HG03469 (cell line): Measurements from ENCODE around the gene DYNC1I1.

Source experiments
- ATAC-seq: cut with Tn5 transposase; IDR thresholded peaks from one replicate; pipeline ENCODE4 v1.9.1; 2021; ENCODE audit warnings: mild to moderate bottlenecking, moderate library complexity, moderate number of reproducible peaks; ENCODE audit not compliant: unreplicated experiment

Gene DYNC1I1

DNA sequence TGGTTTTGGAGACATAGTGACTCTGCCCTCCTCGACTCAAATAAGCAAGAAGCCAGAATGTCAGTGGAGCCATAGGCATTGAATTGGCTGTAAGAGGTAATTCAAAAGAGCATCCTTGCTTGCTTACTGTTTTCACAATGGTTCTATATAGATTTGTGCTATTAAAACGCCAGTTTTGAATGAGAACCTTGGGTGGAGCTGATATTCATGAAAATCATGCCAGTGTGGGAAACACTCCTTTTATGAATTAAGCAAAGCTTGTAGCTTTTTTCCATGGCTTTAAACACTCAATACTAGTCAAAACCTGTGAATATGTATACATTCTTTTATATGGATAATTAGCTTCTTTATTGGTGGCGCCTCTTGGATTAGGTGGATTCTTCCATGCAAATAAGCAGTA lies 297.0 kb downstream of the DYNC1I1 start:
- no peak for ATAC-seq

DNA sequence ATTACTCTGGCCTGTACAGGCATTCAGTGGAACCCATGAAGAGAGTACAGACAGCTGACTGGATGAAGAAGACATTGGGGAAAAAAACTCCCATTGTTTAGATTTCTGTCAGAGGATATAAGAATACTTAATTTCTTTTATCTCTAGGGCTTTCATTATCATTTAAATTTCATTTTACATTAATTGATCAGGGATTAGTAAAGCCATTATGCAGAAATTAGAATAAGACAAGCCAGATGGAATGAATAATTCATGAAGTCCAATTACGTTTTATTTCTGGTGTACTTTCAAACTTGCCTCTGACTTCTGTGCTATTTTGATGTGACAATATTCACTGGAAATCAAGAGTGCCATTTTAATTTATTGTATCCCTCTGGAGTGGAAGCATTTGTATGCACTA lies 302.5 kb downstream of the DYNC1I1 start:
- no peak for ATAC-seq

DNA sequence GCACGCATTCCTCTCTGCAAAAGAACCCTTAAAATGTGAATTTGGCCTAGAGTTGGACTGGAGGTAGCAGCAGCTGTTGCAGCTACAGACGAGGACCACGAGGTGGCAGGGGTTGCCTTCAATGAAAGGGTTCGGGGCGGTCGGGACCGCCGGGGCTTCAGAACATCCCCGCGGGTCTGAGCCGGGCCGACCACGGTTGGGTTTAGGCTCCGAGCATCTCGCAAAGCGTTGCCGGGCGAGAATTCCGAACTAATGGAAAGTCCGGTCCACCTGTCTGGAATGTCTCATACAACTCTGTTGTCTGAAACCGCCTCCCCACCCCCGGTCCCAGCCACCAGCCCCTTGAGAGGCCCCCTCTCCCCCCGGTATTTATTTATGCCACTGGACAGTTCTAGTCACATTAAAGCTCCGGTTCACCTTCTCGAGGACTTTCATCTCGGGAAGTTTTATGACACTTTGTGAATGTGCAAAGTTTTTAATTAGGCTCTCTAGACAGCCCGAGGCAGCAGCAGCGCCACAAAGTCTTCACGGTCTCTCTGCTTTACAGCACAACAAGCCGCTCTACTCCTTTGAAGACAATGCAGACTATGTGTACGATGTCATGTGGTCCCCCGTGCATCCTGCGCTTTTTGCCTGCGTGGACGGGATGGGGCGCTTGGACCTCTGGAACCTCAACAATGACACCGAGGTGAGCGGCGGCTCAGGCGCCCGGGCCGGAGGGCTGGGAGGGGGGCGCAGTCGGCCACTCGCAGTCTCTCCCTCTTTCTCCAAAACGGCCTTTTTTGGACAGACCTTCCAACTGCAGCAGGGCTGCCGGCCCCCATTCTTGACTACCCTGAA lies 303.4 kb downstream of the DYNC1I1 start:
- peak; percentile 70 for ATAC-seq

DNA sequence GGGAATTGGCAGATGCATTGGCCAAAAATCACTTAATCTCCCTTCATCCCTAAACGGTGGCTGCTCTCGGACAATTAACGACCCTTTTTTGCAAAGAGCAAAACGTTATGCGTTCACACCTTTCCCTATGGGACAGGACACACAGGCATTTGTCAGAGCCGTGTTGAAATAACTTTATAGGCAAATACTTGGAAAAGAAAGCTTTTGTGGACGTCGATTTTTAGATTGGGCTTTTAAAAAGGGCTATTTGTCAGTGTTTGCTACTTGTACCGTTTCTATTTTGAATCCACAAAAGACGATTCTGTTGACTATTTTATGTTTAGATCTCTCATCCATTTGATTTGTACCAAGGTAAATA lies 304.0 kb downstream of the DYNC1I1 start:
- ATAC-seq: no peak

DNA sequence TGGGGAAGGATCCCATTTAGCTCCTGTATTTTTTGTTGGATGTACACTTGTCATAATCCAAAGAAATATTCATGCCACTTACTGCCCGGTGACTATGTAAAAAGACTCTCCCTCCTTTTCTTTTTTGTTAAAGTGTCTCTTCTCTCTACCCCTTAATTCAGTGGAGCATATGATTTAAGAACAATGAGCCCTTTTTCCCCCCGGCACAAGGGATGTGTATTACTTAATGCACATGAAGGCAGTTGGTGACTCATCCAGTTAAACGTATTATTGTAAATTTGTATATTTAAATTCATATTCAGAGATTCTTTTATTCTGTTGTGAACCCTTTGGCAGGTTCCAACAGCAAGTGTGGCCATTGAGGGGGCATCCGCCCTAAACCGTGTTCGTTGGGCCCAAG lies 307.7 kb downstream of the DYNC1I1 start:
- ATAC-seq: no peak

DNA sequence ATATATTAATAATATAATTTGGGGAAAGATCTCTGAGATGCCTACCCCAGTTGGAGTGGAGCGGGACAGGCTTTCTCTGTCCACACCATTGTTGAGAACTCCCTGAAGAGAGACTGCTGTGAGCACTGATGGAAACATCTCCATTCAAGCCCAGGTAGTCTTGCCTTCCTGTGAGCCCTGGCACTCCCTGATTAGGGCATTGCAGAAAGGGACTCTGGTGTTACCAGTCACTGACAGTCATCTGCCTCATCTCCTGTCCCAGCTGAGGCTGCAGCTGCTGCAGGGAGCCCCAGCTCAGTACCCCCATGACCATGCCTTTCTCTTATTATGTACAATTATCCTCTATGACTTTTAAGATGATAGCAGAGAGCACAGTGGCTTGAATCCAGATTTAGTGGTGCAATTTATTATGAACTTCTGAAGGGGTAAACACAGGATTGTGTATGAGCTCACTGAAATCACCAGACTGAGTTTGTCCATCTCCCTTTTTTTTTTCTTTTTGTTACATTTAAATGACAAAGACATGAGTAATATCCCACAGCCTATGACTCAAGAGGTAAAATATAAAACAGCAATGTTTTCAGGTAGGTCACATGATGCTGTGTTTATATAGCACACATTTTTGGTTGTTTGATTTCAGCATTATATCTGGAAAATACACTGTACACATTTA lies 312.7 kb downstream of the DYNC1I1 start:
- ATAC-seq: no peak

DNA sequence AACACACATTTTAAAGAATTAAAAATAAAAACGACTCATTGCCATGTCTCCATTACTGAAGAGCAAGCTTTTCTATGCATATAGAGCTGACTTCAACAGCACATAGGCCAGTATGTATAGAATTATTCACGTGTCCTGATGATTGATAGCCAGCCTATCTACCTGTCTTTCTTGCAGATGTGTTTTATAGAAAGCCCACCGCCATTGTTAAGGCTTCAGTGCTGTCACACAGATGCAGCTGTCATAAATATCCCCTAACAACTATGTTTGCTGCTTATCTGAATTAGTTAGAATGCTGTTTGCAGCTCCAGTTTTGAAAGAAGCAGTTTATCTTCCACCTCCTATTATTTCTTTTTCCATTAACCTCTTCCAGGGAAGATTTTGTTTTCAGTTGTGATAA lies 313.6 kb downstream of the DYNC1I1 start:
- ATAC-seq: no peak

DNA sequence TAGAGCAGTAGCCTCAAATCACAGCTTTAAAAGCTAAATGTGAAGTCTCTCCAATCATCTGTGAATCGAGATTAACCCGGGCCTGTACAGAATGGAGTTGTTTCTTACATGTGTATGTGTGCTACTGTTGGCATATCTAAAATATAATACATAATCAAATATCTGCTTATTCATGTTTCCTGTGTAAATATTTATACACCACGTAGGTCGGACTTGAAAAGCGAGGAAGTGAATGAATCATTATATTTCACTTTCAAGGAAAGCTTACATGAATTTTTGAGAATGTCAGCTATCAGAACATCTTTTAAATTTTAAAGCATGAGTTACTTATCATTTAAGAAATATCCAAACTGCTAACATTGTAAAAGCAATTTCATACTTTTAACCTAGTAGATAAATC lies 316.2 kb downstream of the DYNC1I1 start:
- ATAC-seq: no peak

DNA sequence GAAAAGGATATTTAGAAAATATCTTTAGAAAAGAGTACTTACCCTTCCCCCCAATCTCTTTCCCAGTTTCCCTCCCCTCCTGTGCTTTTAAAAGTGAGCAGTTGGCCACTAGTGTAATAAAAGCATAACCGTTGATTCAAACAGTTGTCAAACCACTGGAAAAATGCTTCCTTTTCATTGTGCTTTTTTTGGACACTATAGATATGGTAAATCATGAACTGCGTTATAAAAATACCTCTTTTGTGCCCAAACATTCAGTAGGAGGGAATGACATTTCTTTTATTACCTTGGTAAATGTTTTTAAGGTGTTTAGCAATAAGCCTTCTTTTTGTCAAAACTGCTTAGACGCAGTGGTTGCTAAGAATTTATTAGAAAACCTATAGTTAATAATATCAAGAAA lies 317.2 kb downstream of the DYNC1I1 start:
- ATAC-seq: no peak

DNA sequence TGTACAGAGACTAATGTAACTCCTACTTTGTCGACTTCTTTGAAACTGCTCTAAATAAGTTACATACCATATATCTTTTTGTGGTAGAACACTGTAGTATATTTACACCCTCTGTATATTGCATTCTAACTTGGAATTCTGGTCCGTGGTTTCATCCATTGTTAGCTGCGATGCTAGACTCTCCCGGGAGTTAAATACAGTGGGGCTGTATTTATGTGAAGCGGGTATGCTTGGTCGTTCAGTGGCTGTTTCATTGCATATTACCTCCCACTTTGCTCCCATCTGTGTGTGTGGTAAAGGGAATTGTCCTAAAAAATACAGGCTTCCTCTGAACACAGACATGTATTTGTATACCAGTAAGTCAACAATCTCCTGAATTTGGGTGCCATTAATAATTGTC lies 318.4 kb downstream of the DYNC1I1 start:
- no peak for ATAC-seq

DNA sequence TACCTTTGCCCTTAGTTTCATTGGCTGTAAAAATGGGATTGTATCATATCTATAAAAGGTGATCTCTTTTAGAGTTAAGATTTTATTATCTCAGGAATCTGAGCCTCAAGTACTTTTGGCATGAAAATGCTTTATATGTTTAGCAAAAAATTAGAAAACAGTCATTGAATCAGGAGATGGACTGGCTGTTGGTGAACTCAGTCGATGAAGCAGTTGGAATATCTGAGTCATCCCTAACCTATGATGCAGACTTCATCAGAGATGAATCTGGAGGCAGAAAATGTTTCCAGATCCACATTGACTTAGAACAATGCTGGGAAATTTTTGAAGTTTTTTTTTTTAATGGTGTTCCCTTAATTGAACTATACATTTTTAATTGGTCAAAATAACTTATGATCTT lies 321.1 kb downstream of the DYNC1I1 start:
- no peak for ATAC-seq

DNA sequence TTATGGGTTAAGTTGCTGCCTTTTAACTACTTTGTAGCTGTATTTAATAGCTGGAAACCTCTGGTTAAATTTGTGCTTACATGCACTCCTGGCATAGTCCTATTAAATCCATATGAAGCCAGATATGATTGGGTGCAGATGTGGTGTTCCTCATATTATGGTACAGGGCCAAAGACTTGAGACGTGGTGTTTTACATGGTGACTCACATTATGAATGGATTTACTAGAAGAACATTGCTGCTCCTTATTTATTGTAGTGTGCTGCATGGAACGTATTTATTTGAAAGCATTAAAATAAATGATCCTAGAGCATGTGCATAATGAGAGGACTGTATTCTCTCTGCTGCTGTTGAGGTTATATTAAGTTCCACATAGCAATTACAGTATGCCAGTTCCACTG lies 325.5 kb downstream of the DYNC1I1 start:
- no peak for ATAC-seq

DNA sequence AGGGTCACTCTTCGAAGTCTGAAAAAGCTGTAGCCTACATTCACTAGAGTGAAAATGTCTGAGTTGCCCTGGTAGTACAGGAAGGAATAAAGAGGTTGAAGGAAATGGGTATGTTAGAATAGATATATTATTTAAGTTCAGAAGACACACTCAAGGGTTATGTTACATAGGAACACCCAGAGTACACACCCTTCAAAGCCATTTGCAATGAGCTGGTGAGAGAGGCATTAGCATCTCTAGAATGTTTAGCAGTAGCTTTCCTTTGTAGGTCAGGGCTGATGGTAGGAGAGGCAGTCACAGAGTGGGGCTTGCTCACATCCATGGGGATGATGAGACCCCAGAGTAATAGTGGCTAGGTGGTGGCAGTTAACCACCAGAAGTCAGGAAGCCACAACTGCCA lies 328.4 kb downstream of the DYNC1I1 start:
- no peak for ATAC-seq

DNA sequence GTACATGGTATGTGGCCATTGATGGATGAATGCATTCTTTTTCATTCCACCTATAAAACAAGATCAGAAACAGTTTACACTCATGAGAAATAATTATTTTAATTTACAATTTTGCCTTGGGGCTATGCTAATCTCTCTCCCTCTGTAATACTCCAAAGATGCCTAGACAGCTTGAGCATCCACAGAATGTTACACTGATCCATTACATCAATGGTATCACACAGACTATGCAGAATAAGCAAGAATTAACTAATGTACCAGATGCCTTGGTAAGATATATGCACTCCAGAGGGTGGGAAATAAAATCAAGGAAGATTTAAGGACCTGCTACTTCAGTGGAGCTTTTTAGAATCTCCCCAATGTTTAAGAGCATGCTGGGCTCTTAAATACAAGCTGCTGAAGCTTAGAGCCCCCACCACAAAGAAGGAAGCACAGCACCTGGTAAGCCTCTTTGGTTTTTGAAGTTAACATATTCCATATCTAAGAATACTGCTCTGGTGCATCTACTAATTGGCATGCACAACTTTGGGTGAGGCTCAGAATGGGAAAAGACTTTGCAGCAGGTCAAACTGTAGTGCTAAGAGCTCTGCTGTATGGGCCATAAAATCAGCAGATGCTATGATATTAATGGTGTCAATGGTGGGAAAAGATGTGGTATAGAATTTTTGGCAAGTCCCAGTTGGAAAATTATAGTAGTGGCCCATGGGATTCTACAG lies 329.9 kb downstream of the DYNC1I1 start:
- no peak for ATAC-seq

DNA sequence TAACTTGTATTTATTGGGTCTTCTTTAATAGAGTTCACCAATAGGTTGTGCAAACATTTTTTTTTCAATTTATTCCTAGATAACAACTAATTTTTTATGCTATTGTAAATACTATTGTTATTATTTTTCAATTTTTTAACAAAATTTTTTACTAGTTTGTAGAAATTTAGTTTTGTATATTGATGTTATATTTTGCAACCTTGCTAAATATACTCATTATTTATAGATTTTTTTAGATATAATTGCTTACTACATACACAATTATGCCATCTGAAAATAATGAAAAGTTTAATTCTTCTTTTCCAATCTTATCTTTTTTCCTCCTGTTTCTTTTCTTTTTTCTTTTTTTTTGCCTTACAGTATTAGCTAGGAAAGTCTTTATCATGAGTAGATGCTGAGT lies 332.6 kb downstream of the DYNC1I1 start:
- no peak for ATAC-seq

DNA sequence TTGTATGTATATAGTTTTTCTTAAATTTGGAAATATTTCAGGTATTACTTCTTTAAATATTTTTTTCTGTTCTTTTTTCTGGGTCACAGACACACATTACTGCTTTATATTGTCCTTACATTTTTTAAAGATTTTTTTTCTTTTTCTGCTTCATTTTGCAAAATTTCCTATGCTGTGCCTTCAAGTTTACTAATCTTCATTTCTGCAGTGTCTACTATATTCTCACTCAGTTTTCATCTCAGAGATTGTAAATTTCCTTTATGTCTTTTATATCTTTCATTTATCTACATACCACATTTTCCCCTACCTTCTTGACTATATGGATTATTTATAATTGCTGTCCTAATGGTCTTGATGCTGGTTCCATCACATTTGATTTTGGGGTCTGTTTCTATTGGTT lies 339.1 kb downstream of the DYNC1I1 start:
- ATAC-seq: no peak

DNA sequence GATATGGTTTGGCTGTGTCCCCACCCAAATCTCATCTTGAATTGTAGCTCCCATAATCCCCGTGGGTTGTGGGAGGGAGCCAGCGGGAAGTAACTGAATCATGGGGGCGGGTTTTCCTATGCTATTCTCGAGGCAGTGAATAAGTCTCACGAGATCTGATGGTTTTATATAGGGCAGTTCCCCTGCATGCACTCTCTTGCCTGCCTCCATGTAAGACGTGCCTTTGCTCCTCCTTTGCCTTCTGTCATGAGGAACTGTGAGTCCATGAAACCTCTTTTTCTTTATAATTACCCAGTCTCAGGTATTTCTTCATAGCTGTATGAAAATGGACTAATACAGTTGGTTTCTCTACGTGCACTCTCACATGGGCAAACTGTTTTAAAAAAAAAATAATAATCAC lies 341.8 kb downstream of the DYNC1I1 start:
- no peak for ATAC-seq

DNA sequence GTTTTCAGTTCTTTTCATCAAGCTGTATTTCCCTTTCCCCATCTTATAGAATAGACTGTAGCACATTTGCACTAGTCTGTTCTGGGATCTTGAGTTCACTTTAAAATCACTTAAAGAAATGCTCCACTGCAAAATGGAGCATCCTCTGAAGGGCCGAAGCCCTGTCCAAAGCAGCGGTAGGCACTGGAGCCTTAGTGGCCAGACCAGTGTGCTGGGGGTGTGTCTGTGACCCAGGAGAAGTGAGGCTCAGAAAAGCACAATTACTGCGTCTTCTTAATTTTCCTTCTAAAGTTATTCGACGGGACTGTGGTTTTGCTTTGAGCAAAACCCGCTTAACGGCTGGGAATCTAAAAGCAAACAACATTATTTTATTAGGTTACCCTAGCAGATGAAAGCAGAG lies 343.8 kb downstream of the DYNC1I1 start:
- no peak for ATAC-seq

DNA sequence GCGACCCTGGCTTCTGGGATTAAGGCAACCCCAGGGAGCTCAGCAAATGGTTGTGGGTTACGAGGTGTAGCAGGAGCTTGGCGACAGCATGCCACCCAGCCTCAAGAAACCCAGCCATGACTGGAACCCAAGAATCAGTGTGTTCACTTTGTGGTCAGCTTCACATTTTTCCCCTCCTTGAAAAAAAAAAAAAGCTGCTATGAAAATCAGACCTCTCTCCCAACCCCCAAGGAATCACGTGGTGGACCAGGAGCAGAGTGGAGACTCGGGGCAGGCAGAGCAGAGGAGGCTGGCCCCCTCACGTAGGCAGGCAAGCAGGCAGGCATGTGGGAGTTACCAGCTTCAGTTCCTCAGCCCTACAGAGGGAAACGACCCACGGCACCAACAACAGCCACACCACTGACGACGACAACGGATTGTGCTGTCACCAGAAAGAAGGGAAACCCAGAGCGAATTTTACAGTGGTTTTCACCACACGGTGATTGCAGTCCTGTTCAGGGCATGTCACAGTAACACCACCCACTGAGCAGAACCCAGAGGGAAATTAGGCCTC lies 346.2 kb downstream of the DYNC1I1 start:
- no peak for ATAC-seq

DNA sequence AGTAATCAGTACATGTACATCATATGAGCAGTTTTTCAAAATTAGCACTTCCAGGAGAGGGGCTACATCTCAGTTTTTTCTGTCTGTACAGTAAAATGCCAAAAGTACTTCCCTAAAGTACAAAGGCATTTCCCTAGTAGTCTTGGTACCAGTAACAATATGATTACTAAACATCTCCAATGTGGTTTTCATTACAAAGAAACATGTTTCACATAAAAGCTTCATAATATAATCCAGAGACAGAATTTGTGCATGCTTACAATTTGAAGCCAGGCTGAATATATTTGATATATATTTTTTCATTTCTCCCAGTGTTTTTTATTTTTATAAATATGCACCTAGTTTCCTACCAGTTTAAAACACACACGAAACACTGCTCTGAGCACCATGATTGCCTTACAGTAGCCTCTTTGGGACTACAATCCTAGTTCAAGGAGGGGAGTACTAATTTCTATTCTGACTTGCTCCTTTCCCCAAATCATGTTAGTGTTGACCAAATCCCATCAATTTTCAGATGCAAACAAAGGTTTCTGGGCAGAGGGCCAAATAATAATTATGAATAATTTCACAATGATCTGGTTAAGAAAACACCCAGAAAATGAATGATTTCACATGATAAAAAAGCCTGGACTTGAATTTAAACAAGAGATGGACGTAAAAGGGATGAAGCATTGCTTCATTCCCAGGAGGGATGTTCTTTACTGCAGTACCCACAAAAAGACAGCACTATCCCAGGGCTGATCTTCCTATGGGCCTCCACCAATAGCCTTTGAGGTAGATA lies 348.3 kb downstream of the DYNC1I1 start:
- ATAC-seq: no peak

DNA sequence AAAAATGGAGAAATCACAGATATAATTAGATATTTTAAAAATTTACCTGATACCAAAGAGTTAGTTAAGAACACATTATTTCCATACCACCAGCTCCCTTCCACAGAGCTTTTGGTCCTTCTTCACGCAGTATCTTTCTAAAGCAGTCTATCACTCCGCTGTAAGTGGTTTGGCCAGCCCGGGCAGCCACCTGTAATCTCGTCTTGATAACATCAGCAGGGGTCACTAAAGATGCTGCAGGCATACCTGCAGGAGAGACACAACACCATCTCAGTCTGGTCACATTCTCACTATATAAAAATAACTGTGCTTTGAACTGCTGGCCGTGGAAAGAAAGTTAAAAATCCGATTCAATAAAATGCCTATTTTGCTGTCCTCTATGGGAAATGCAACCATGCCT lies 349.4 kb downstream of the DYNC1I1 start:
- no peak for ATAC-seq
